Measurements from ENCODE around the gene TKT.

GRCh38 chr3:53239800-53240199, 16.0 kb downstream of the TKT start:
- TF ChIP-seq, protein P1, sequence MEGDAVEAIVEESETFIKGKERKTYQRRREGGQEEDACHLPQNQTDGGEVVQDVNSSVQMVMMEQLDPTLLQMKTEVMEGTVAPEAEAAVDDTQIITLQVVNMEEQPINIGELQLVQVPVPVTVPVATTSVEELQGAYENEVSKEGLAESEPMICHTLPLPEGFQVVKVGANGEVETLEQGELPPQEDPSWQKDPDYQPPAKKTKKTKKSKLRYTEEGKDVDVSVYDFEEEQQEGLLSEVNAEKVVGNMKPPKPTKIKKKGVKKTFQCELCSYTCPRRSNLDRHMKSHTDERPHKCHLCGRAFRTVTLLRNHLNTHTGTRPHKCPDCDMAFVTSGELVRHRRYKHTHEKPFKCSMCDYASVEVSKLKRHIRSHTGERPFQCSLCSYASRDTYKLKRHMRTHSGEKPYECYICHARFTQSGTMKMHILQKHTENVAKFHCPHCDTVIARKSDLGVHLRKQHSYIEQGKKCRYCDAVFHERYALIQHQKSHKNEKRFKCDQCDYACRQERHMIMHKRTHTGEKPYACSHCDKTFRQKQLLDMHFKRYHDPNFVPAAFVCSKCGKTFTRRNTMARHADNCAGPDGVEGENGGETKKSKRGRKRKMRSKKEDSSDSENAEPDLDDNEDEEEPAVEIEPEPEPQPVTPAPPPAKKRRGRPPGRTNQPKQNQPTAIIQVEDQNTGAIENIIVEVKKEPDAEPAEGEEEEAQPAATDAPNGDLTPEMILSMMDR (IDR thresholded peaks at IDR 0.05) = no peak
- TF ChIP-seq POLR2A (IDR thresholded peaks at IDR 0.05) = no peak

All from ovary (tissue), 3 donors.